Measurements from ENCODE around the gene BRINP1. TPM values are rescaled to one million over a fixed set of nuclear protein-coding genes. Genes with fewer than 3 reads are reported as not detected.

BRINP1 gene
- total RNA-seq, 4 donors from 2014 or later, result 0.11 to 4.3 (median 0.78) TPM

- intact Hi-C loops (cut with DNase I), result no loop called here
- no peaks in the 10 kb centered on the region for H3K4me1 ChIP-seq
Observed at GRCh38 chr9:119289740-119290433, 79.3 kb downstream of the BRINP1 start.

GRCh38 chr9:119284587-119285337, 84.5 kb downstream of the BRINP1 start:
- intact Hi-C loops (cut with DNase I), result no loop called here
- WGBS, 2 donors, result 60 to 62% methylated on average over 11 to 12 of the region's 12 CpGs
- no peaks in the 10 kb centered on the region for H3K9me3 ChIP-seq
- no peak overlapping the region for H3K27ac ChIP-seq
- H3K4me3 ChIP-seq, result no peak overlapping the region
- no peak for DNase-seq
- peaks cover 0 to 21% (median 3%) of the 10 kb centered on the region in 3 donors for H3K4me1 ChIP-seq
- H3K27me3 ChIP-seq, result no peaks in the 10 kb centered on the region
- TF ChIP-seq CTCF (IDR thresholded peaks at IDR 0.05) (no peak), POLR2A (IDR thresholded peaks at IDR 0.05) (no peak)
- H3K36me3 ChIP-seq, result no peaks in the 10 kb centered on the region

More at GRCh38 chr9:119289740-119290433, 79.3 kb downstream of the BRINP1 start:
- no peak overlapping the region for H3K4me3 ChIP-seq
- TF ChIP-seq CTCF (IDR thresholded peaks at IDR 0.05), result peak; percentile 54 to 88 (median 80)
- TF ChIP-seq POLR2A (IDR thresholded peaks at IDR 0.05), result no peak
- no peak for DNase-seq
- no peaks in the 10 kb centered on the region for H3K27me3 ChIP-seq
- H3K9me3 ChIP-seq, result no peaks in the 10 kb centered on the region
- 17 to 37% methylated on average over 3 of the region's 3 CpGs for WGBS, 2 donors
- H3K27ac ChIP-seq, result no peak overlapping the region
- H3K36me3 ChIP-seq, result no peaks in the 10 kb centered on the region

GRCh38 chr9:119284118-119284517, 85.1 kb downstream of the BRINP1 start:
- H3K9me3 ChIP-seq, result no peaks in the 10 kb centered on the region
- no peaks in the 10 kb centered on the region for H3K36me3 ChIP-seq
- TF ChIP-seq POLR2A (IDR thresholded peaks at IDR 0.05) (no peak), CTCF (IDR thresholded peaks at IDR 0.05) (peak in 1 of 6 experiments; percentile 5)
- whole genome bisulfite sequencing, 2 donors, result 58 to 62% methylated on average over 4 of the region's 4 CpGs
- intact Hi-C loops (cut with DNase I), result no loop called here
- no peak overlapping the region for H3K4me3 ChIP-seq
- H3K27ac ChIP-seq, result no peak overlapping the region
- no peak for DNase-seq
- peaks cover 0 to 21% (median 3%) of the 10 kb centered on the region in 3 donors for H3K4me1 ChIP-seq
- H3K27me3 ChIP-seq, result no peaks in the 10 kb centered on the region

- 37 to 41% methylated on average over 17 to 18 of the region's 18 CpGs for WGBS, 2 donors
- Histone ChIP-seq H3K4me1 (peaks cover 0 to 28% (median 3%) of the 10 kb centered on the region in 3 donors), H3K27ac (no peak overlapping the region), H3K4me3 (no peak overlapping the region), H3K27me3 (no peaks in the 10 kb centered on the region), H3K9me3 (no peaks in the 10 kb centered on the region), H3K36me3 (no peaks in the 10 kb centered on the region)
- no peak for TF ChIP-seq CTCF (IDR thresholded peaks at IDR 0.05)
- TF ChIP-seq POLR2A (IDR thresholded peaks at IDR 0.05), result no peak
- no peak for DNase-seq
- intact Hi-C loops (cut with DNase I), result no loop called here
Observed at GRCh38 chr9:119283078-119283794, 86.0 kb downstream of the BRINP1 start.
